Stimulated activated effector memory CD8-positive, alpha-beta T cell treated with anti-CD3 and anti-CD28 coated beads, Interleukin-12 subunit alpha, Interleukin-12 subunit beta, amount 100 ng/mL, for 72 hours (primary cell): ENCODE results near the gene SLC5A5.
"Not testable (repeated sequence)": the region's sequence is repeated elsewhere in the genome, so short reads cannot be mapped to it uniquely, and the experiment has no call there.

ENCODE experiments used
- ATAC-seq: fragments of 150-1000 bp; cut with Tn5 transposase; 2 replicates; pipeline ENCODE4 v1.10.0; 2021
- DNase-seq, 2 donors: peaks; one replicate each; pipeline ENCODE4 v3.0.0; 2021 to 2022; ENCODE audit warnings: low spot score in 2 of 2
- H3K27ac Mint-ChIP-seq: one replicate; pipeline ENCODE4 v1.8.0; 2022; ENCODE audit warnings: mild to moderate bottlenecking, mixed read lengths
- H3K36me3 Mint-ChIP-seq: one replicate; pipeline ENCODE4 v1.8.0; 2022; ENCODE audit warnings: mild to moderate bottlenecking, mixed read lengths
- H3K4me1 Mint-ChIP-seq: one replicate; pipeline ENCODE4 v1.8.0; 2022; ENCODE audit warnings: mixed read lengths
- H3K4me3 Mint-ChIP-seq: one replicate; pipeline ENCODE4 v1.8.0; 2022; ENCODE audit warnings: mild to moderate bottlenecking, mixed read lengths
- H3K9me3 Mint-ChIP-seq: one replicate; pipeline ENCODE4 v1.8.0; 2022; ENCODE audit warnings: mixed read lengths

The SLC5A5 gene

DNA sequence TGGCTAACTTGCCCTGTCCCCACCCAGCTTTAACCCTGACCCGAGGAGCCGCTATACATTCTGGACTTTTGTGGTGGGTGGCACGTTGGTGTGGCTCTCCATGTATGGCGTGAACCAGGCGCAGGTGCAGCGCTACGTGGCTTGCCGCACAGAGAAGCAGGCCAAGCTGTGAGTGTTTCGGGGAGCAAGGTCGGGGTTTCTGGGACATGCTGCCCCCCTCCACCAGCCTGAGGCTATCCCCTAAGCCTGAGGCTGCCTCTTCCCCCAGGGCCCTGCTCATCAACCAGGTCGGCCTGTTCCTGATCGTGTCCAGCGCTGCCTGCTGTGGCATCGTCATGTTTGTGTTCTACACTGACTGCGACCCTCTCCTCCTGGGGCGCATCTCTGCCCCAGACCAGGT, 6.0 kb downstream of the SLC5A5 start:
- Mint-ChIP-seq H3K36me3 (no peaks in the 10 kb centered on the region), H3K27ac (no peak overlapping the region), H3K4me3 (no peak overlapping the region), H3K4me1 (peaks cover 8% of the 10 kb centered on the region), H3K9me3 (no peaks in the 10 kb centered on the region)
- no peak for DNase-seq
- no peak for ATAC-seq

DNA sequence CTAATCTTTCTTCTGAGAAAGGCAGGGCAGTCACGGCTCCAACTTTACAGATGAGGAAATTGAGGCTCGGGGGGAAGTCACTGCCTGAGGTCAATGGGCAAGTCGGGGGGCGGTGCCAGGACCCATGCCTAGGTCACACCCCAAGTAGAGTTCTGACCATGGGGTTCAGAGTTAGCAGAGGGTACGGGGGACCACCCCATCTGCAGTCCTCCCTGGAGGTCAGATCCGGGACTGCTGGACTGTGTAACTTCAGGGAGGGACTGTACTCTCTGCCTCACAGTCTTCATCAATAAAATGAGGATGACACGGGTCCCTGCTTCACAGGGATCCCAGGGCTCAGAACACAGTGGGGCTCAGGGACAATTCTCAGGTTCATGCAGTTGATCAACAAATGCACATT, 7.7 kb downstream of the SLC5A5 start:
- no peaks in the 10 kb centered on the region for H3K36me3 Mint-ChIP-seq
- no peak overlapping the region for H3K27ac Mint-ChIP-seq
- no peak overlapping the region for H3K4me3 Mint-ChIP-seq
- ATAC-seq: no peak
- no peak for DNase-seq
- H3K4me1 Mint-ChIP-seq: peaks cover 4% of the 10 kb centered on the region
- no peaks in the 10 kb centered on the region for H3K9me3 Mint-ChIP-seq

GRCh38 chr19:17881701-17882100, 10.0 kb downstream of the SLC5A5 start:
- Mint-ChIP-seq H3K27ac (no peak overlapping the region), H3K36me3 (no peaks in the 10 kb centered on the region), H3K9me3 (no peaks in the 10 kb centered on the region), H3K4me1 (no peaks in the 10 kb centered on the region), H3K4me3 (no peak overlapping the region)
- DNase-seq (no peak), ATAC-seq (no peak)

GRCh38 chr19:17883627-17884410, 12.1 kb downstream of the SLC5A5 start:
- Mint-ChIP-seq H3K36me3 (no peaks in the 10 kb centered on the region), H3K27ac (no peak overlapping the region), H3K4me3 (no peak overlapping the region), H3K4me1 (no peaks in the 10 kb centered on the region), H3K9me3 (no peaks in the 10 kb centered on the region)
- no peak for DNase-seq
- ATAC-seq: no peak

DNA sequence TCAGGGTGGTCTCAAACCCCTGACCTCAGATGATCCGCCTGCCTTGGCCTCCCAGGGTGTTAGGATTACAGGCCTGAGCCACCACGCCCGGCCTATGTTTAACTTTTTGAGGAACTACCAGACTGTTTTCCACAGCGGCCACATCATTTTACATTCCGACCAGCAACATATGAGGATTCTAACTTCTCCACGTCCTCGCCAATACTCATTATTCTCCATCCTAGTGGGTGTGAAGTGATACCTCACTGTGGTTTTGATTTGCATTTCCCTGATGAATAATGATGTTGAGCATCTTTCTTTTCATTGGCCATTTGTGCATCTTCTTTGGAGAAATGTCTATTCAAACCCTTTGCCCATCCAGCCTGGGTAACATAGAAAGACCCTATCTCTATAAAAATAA, 14.8 kb downstream of the SLC5A5 start:
- no peak for ATAC-seq
- Mint-ChIP-seq H3K4me3 (no peak overlapping the region), H3K9me3 (no peaks in the 10 kb centered on the region)

GRCh38 chr19:17887221-17887620, 15.5 kb downstream of the SLC5A5 start:
- H3K27ac Mint-ChIP-seq, H3K36me3 Mint-ChIP-seq, H3K4me3 Mint-ChIP-seq, H3K4me1 Mint-ChIP-seq, ATAC-seq, DNase-seq, H3K9me3 Mint-ChIP-seq: not testable (repeated sequence)

More for the DNA sequence above, 14.8 kb downstream of the SLC5A5 start:
- Mint-ChIP-seq H3K27ac (no peak overlapping the region), H3K36me3 (no peaks in the 10 kb centered on the region), H3K4me1 (no peaks in the 10 kb centered on the region)
- DNase-seq: no peak

GRCh38 chr19:17888260-17888659, 16.5 kb downstream of the SLC5A5 start:
- Mint-ChIP-seq H3K36me3 (no peaks in the 10 kb centered on the region), H3K4me1 (no peaks in the 10 kb centered on the region), H3K27ac (no peak overlapping the region), H3K4me3 (no peak overlapping the region), H3K9me3 (no peaks in the 10 kb centered on the region)
- ATAC-seq (no peak), DNase-seq (no peak)

DNA sequence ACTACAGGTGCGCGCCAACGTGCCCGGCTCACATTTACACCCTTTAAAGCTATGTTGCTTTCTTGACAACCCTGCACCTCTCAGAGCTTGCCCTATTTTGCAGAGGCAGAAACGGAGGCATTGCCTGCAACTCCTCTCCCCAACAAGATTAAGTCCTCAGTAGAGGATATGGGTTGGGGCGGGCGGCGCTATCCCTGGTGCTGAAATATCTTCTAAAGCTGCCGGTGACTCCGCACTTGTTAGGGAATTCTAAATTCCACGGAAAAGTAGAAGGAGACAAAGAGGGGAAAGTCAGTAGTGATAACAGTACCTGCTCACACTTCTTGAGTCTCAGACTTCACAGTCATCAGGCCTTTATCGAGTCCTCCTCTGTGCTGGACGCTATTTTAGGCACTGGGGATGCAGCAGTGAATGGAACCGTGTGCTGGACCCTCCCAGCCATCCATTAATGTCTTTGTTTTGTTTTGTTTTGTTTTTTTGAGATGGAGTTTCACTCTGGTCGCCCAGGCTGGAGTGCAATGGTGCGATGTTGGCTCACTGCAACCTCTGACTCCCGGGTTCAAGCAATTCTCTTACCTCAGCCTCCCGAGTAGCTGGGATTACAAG, 18.0 kb downstream of the SLC5A5 start:
- H3K4me1 Mint-ChIP-seq: no peaks in the 10 kb centered on the region
- DNase-seq (no peak), ATAC-seq (no peak)
- no peaks in the 10 kb centered on the region for H3K36me3 Mint-ChIP-seq
- no peak overlapping the region for H3K27ac Mint-ChIP-seq
- no peak overlapping the region for H3K4me3 Mint-ChIP-seq
- no peaks in the 10 kb centered on the region for H3K9me3 Mint-ChIP-seq

- ATAC-seq (no peak), DNase-seq (no peak)
- Mint-ChIP-seq H3K4me3 (no peak overlapping the region), H3K27ac (no peak overlapping the region), H3K36me3 (no peaks in the 10 kb centered on the region), H3K4me1 (no peaks in the 10 kb centered on the region), H3K9me3 (no peaks in the 10 kb centered on the region)
These were observed 22.0 kb downstream of the SLC5A5 start for GRCh38 chr19:17893766-17894165.

- Mint-ChIP-seq H3K9me3 (no peaks in the 10 kb centered on the region), H3K36me3 (no peaks in the 10 kb centered on the region), H3K4me3 (no peak overlapping the region), H3K4me1 (no peaks in the 10 kb centered on the region), H3K27ac (no peak overlapping the region)
- ATAC-seq (no peak), DNase-seq (no peak)
These were observed 31.0 kb downstream of the SLC5A5 start for GRCh38 chr19:17902701-17903100.

- no peaks in the 10 kb centered on the region for H3K4me1 Mint-ChIP-seq
- DNase-seq: no peak
- H3K9me3 Mint-ChIP-seq: peaks cover 3% of the 10 kb centered on the region
- no peak for ATAC-seq
- no peak overlapping the region for H3K27ac Mint-ChIP-seq
- H3K36me3 Mint-ChIP-seq: no peaks in the 10 kb centered on the region
- H3K4me3 Mint-ChIP-seq: no peak overlapping the region
These were observed 36.5 kb downstream of the SLC5A5 start for GRCh38 chr19:17908244-17908643.

GRCh38 chr19:17909003-17909732, 37.4 kb downstream of the SLC5A5 start:
- Mint-ChIP-seq H3K36me3 (no peaks in the 10 kb centered on the region), H3K9me3 (peaks cover 5% of the 10 kb centered on the region), H3K4me1 (no peaks in the 10 kb centered on the region), H3K27ac (no peak overlapping the region), H3K4me3 (no peak overlapping the region)
- no peak for DNase-seq
- ATAC-seq: no peak

- ATAC-seq: no peak
- Mint-ChIP-seq H3K36me3 (no peaks in the 10 kb centered on the region), H3K4me3 (no peak overlapping the region), H3K9me3 (peaks cover 5% of the 10 kb centered on the region), H3K27ac (no peak overlapping the region), H3K4me1 (no peaks in the 10 kb centered on the region)
- DNase-seq: no peak
These were observed 39.1 kb downstream of the SLC5A5 start for GRCh38 chr19:17910791-17911360.

DNA sequence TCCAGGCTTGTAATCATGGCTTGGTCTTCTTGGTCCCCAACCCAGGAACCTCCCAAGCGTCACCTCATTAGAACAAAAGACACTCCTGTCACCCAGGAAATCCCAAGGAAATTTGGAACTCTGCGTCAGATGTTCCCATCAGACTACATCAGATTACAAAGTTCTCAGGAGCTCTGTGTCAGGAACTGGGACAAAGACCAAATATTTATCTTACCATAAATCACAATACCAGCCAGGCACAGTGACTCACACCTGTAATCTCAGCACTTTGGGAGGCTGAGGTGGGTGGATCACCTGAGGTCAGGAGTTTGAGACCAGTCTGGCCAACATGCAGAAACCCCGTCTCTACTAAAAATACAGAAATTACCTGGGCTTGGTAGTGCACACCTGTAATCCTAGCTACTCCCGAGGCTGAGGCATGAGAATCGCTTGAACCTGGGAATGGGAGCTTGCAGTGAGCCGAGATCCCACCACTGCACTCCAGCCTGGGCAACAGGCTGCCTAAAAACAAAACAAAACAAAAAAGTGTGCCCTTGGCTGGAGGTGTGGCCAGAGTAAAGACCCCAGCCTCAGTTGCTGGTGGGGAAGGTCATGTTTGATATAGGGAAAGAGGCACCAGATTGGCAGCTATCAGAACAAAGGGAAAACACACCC, 44.3 kb downstream of the SLC5A5 start:
- Mint-ChIP-seq H3K27ac (no peak overlapping the region), H3K9me3 (peaks cover 2% of the 10 kb centered on the region), H3K4me3 (no peak overlapping the region), H3K36me3 (no peaks in the 10 kb centered on the region), H3K4me1 (no peaks in the 10 kb centered on the region)
- ATAC-seq (no peak), DNase-seq (no peak)

DNA sequence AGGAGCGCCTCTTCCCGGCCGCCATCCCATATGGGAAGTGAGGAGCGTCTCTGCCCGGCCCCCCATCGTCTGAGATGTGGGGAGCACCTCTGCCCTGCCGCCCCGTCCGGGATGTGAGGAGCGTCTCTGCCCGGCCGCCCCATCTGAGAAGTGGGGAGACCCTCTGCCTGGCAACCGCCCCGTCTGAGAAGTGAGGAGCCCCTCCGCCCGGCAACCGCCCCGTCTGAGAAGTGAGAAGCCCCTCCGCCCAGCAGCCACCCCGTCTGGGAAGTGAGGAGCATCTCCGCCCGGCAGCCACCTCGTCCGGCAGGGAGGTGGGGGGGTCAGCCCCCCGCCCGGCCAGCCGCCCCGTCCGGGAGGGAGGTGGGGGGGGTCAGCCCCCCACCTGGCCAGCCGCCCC, 46.4 kb downstream of the SLC5A5 start:
- not testable (repeated sequence) for H3K27ac Mint-ChIP-seq, H3K36me3 Mint-ChIP-seq, H3K9me3 Mint-ChIP-seq, DNase-seq, ATAC-seq, H3K4me1 Mint-ChIP-seq, H3K4me3 Mint-ChIP-seq
